HepG2 (cell line): ENCODE results near the gene ANKRD1.
A peak's percentile ranks its signal among the peaks of the same experiment; 100 is the strongest.

Source experiments
- ZNF3 ChIP-seq: IDR thresholded peaks from 2 replicates; pipeline ENCODE4 v1.7.0; 2017; ENCODE audit warnings: inconsistent platforms
- TF ChIP-seq, protein P1 (sequence below): sonication (generic); formaldehyde crosslinking; IDR thresholded peaks from 2 replicates; pipeline ENCODE4 v1.5.0; 2020; ENCODE audit warnings: mild to moderate bottlenecking, missing genetic modification reagents, moderate library complexity

DNA sequence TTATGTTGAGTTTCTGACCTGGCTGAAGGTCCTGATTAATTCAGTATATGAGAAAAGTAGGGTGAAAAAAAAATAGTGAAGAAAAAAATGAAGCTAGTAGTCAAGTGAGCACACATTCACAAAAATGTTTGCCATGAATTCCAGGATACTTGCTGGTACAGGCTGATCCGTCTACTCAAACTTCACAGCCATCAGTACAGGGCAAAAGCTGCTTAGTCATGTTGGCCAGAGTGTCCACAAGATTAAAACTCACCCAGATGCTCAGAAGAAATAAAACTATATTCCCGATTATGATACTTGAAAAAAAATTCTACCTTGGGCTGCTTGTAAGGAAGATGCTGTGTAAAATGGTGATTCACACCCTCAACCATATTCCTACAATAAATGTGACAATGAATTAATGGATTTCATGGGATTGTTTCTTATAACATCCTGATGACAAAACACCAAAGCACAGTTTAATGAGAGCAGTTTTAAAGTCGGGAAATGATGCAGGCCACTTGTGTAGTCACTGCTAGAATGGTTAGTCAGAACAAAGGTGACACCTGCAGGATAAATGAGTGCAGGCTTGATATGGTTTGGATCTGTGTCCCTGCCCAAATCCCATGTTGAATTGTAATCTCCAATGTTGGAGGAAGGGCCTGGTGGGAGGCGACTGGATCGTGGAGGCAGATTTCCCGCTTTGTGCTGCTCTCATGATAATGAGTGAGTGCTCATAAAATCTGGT lies 49.2 kb upstream of the ANKRD1 start:
- no peak for TF ChIP-seq ZNF3 (CRISPR knock-in tag)
- TF ChIP-seq, protein P1, sequence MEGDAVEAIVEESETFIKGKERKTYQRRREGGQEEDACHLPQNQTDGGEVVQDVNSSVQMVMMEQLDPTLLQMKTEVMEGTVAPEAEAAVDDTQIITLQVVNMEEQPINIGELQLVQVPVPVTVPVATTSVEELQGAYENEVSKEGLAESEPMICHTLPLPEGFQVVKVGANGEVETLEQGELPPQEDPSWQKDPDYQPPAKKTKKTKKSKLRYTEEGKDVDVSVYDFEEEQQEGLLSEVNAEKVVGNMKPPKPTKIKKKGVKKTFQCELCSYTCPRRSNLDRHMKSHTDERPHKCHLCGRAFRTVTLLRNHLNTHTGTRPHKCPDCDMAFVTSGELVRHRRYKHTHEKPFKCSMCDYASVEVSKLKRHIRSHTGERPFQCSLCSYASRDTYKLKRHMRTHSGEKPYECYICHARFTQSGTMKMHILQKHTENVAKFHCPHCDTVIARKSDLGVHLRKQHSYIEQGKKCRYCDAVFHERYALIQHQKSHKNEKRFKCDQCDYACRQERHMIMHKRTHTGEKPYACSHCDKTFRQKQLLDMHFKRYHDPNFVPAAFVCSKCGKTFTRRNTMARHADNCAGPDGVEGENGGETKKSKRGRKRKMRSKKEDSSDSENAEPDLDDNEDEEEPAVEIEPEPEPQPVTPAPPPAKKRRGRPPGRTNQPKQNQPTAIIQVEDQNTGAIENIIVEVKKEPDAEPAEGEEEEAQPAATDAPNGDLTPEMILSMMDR (CRISPR knock-in tag): peak; percentile 40
